Measurements from ENCODE around the gene NEAT1.
"Not testable (repeated sequence)": the region's sequence is repeated elsewhere in the genome, so short reads cannot be mapped to it uniquely, and the experiment has no call there.

The NEAT1 gene

GRCh38 chr11:65411681-65412070, 10.9 kb upstream of the NEAT1 start:
- DNase-seq = no peak

GRCh38 chr11:65412271-65413076, 10.1 kb upstream of the NEAT1 start:
- DNase-seq = no peak

- not testable (repeated sequence) for DNase-seq
Measured at GRCh38 chr11:65413077-65413664, 9.4 kb upstream of the NEAT1 start.

- no peak for DNase-seq
Measured at GRCh38 chr11:65414776-65415498, 7.7 kb upstream of the NEAT1 start.

- peak; percentile 5 for DNase-seq
Measured at GRCh38 chr11:65415499-65416340, 6.9 kb upstream of the NEAT1 start.

- peak; percentile 90 for DNase-seq
Measured at GRCh38 chr11:65416341-65416824, 6.2 kb upstream of the NEAT1 start.

GRCh38 chr11:65416841-65417701, 5.5 kb upstream of the NEAT1 start:
- DNase-seq = no peak

GRCh38 chr11:65417702-65418430, 4.7 kb upstream of the NEAT1 start:
- DNase-seq = peak; percentile 25

- no peak for DNase-seq
Measured at GRCh38 chr11:65418431-65418680, 4.2 kb upstream of the NEAT1 start.

- peak; percentile 60 for DNase-seq
Measured at GRCh38 chr11:65418681-65419459, 3.7 kb upstream of the NEAT1 start.

- DNase-seq = no peak
Measured at GRCh38 chr11:65419460-65419771, 3.2 kb upstream of the NEAT1 start.

GRCh38 chr11:65419772-65420481, 2.7 kb upstream of the NEAT1 start:
- DNase-seq = peak; percentile 36

GRCh38 chr11:65420506-65420905, 2.1 kb upstream of the NEAT1 start:
- DNase-seq = no peak

- DNase-seq = peak; percentile 82
Measured at GRCh38 chr11:65420979-65421793, 1.4 kb upstream of the NEAT1 start.

GRCh38 chr11:65421794-65422632, 585 bp upstream of the NEAT1 start:
- peak; percentile 94 for DNase-seq

GRCh38 chr11:65423516-65424204, 1.1 kb downstream of the NEAT1 start:
- DNase-seq = peak; percentile 33
